ENCODE results near the gene TRAF7.
"Not testable (repeated sequence)": the region's sequence is repeated elsewhere in the genome, so short reads cannot be mapped to it uniquely, and the experiment has no call there.

DNA sequence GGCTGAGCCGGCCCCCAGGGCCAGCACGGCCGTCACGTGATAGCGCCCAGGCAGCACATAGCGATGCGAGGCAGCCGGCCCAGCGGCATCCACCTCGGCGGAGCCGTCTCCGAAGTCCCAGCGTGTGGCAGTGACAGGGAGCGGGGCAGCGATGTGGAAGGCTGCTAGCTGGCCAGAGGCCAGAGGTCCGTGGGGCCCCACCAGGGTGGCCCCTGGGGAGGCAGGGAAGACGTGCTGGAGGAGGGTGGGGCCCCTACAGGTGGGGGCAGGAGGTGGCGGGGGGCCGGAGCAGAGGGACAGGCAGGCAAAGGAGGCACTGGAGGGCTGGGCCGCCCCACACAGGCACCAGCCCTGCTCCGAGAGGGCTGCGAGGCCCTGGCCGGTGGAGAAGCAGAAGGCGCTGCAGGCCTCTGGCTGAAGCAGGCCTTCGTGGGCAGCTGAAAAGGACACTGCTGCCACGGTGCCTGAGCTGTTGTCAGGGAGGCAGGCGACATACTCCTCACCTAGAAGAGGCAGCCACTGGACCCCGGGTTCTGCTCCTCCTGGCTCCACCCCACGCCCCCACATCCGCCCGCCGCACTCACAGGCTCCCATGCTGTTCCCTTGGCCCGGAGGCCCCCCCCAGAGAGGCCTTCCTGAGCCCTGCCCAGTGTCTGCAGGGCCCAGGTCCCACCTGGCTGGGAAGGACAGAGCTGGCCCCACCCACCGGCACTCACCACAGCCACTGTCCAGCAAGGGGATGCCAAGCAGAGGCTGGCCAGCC lies 37.4 kb upstream of the TRAF7 start:
- TF ChIP-seq, protein P1, sequence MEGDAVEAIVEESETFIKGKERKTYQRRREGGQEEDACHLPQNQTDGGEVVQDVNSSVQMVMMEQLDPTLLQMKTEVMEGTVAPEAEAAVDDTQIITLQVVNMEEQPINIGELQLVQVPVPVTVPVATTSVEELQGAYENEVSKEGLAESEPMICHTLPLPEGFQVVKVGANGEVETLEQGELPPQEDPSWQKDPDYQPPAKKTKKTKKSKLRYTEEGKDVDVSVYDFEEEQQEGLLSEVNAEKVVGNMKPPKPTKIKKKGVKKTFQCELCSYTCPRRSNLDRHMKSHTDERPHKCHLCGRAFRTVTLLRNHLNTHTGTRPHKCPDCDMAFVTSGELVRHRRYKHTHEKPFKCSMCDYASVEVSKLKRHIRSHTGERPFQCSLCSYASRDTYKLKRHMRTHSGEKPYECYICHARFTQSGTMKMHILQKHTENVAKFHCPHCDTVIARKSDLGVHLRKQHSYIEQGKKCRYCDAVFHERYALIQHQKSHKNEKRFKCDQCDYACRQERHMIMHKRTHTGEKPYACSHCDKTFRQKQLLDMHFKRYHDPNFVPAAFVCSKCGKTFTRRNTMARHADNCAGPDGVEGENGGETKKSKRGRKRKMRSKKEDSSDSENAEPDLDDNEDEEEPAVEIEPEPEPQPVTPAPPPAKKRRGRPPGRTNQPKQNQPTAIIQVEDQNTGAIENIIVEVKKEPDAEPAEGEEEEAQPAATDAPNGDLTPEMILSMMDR (IDR thresholded peaks at IDR 0.05) = not testable (repeated sequence)
- TF ChIP-seq POLR2A (IDR thresholded peaks at IDR 0.05; ENCODE audit: low read depth); EP300 (IDR thresholded peaks at IDR 0.05): not testable (repeated sequence)
